GM19452 (cell line): ENCODE data around the gene HEBP2.
"Not testable (repeated sequence)": the region's sequence is repeated elsewhere in the genome, so short reads cannot be mapped to it uniquely, and the experiment has no call there.

Experiments
- ATAC-seq: cut with Tn5 transposase; IDR thresholded peaks from one replicate; pipeline ENCODE4 v1.9.1; 2021; ENCODE audit not compliant: unreplicated experiment

Gene HEBP2, protein sequence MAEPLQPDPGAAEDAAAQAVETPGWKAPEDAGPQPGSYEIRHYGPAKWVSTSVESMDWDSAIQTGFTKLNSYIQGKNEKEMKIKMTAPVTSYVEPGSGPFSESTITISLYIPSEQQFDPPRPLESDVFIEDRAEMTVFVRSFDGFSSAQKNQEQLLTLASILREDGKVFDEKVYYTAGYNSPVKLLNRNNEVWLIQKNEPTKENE

DNA sequence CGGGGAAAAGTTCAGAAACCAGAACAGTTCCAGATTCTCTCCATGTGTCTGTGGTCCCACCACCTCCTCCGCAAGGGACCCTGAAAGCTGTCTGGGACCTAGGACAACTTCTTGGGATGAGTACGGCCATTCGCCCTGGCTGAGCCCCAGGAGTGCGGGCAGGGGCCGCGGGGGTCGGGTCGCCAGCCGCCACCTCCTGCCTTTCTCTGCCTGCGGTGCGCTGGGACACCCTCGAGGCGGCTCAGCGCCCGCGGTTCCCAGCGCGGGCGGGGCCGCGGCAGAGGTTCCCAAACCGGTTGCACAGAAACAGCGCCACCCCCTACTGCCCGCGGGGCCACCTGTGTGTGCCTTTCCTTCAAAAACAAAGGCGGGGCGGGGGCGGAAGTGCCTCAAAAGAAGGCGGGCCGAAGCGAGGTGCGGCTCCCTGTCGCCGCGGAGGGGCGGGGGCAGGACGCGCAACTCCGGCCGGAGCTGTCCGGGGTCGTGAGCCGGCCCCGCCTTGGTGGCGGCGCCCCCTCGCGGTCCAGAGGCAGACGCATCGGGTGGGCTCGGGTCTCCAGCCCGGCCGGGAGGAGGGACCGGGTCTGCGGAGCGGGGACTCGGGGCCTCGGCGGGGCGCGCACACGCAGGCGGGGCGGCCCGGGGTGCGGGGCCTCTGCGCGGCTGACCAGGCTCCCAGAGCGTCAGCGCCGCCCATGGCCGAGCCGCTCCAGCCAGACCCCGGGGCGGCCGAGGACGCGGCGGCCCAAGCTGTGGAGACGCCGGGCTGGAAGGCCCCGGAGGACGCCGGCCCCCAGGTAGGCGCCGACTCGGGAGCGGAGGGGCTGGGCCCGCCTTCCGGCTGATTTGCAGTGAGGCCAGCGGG lies at the start of gene HEBP2:
Gene HEBP2 (plus strand): TSS at position 423 of the 865 bp plus-strand sequence. CDS start 273 bp downstream, at position 696.
- ATAC-seq = peak; percentile 94

- ATAC-seq = no peak
These were observed 46.1 kb upstream of the HEBP2 start for GRCh38 chr6:138357928-138358327.

DNA sequence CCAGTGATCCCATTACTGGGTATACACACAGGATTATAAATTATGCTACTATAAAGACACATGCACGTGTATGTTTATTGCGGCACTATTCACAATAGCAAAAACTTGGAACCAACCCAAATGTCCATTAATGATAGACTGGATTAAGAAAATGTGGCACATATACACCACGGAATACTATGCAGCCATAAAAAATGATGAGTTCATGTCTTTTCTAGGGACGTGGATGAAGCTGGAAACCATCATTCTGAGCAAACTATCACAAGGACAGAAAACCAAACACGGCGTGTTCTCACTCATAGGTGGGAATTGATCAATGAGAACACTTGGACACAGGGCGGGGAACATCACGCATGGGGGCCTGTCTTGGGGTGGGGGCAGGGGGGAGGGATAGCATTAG lies 35.3 kb upstream of the HEBP2 start:
- not testable (repeated sequence) for ATAC-seq

GRCh38 chr6:138370631-138371451 lies 33.2 kb upstream of the HEBP2 start:
- no peak for ATAC-seq

DNA sequence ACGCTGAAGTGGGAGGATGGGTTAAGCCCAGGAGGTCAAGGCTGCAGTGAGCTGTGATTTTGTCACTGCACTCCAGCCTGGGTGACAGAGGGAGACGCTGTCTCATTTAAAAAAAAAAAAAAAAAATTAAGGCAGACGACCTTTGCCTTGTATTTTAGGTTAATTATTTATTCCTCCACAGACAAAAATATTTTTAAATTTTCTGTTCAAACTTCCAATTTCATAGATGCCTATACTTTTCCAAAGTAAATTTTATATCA lies 32.6 kb upstream of the HEBP2 start:
- ATAC-seq = no peak

DNA sequence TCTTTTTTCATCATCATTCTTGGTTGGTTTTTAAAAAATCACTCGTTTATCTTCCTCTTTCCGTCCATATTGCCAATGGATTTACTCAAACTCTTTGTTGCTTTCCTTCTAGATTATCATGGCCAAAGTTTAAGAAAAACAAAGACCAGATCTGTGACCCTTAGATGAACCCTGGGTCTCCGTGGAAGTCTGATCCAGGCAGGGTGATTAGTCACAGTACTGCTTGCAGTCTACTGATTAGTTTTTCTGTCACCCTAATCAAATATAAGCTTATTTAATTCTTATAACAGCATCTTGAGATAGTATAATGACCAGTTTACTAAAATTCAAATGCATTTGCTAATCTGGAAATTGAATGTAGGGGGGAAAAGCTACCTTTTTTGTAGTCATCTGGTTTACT lies 32.3 kb upstream of the HEBP2 start:
- ATAC-seq = no peak

DNA sequence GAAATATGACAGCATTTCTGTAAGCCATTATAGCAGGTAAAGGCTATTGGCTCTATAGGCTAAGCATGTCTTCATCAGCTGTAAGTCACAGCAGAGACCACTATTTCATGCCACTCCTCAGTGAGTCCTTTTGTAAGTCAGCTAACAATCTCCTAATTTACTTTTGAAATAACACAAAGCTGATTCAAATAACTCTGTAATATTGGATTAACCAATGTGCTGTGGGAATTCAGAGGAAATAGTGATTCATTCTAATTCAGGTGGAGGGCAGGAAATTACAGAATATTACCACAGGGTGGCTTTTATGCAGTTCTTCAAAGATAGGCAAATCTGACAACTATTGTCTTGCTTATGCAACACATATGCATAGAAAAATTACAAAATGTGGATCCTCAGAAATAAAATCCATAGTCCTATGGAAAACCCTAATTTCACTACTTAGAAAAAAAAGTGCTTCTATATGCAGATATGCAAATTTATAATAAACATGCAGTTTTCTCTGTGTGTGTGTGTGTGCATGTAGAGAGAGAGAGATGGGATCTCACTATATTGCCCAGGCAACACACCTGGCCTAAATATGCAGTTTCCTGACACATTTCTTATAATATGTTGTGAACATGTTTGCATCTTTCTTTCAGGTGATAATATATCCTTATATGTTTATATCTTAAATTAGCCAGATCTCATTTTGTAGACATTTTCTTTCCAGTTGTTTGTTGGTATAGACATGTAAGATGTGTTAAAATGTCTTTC lies 31.1 kb upstream of the HEBP2 start:
- no peak for ATAC-seq

- ATAC-seq = no peak
These were observed 29.8 kb upstream of the HEBP2 start for GRCh38 chr6:138374230-138374629.

- ATAC-seq = no peak
These were observed 29.2 kb upstream of the HEBP2 start for GRCh38 chr6:138374815-138375214.

DNA sequence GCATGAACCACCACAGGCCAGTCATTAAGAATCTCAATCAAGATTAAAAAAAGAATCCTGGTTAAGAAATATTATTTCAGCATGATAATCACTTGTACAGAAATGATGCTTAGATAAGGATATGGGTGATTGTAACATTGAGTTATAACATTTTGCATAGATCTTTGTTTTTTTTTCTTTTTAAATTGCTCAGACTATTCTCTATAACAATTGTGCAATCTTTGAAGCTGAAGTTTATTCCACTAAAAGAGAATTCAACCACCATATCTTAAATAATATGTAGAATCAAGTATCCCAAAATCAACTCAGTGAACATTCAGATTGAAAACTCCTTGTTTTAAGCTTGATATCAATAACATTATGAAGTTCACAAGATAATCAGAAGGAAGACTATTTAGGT lies 27.0 kb upstream of the HEBP2 start:
- ATAC-seq = no peak

GRCh38 chr6:138377844-138378243 lies 26.2 kb upstream of the HEBP2 start, which contains the start of gene SMIM28:
Gene SMIM28, plus strand, starts transcription at chr6:138377905. Its CDS starts 168 bp downstream, at chr6:138378073.
- no peak for ATAC-seq

- no peak for ATAC-seq
These were observed 25.6 kb upstream of the HEBP2 start for GRCh38 chr6:138378463-138378862.

DNA sequence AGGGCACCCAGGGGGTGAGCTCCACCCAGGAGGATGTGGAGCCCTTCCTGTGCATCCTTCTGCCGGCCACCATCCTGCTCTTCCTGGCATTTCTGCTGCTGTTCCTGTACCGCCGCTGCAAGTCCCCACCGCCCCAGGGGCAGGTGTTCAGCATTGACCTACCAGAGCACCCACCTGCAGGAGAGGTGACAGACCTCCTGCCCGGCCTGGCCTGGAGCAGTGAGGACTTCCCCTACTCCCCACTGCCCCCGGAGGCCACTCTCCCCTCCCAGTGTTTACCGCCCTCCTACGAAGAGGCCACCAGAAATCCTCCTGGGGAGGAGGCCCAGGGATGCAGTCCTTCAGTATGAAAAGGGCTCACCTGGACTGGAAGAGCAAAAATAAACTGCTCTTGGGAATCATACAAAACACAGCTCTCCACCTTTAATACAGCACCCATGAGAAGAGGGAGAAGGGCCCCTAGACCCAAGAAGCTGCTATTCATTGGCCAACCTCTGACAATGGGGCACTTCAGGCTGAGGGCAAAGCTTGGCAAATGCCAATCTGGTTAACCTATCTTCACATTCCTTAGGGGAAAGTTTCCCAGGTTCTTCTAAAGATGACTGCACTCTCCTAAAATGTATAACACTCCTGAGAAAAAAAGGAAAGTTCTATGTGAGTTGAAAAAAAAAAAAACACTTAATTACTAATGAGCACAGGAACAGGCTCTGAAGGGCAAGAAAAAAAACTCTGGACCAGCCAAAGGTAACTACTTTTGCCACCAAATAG lies 21.3 kb upstream of the HEBP2 start:
- ATAC-seq = no peak

DNA sequence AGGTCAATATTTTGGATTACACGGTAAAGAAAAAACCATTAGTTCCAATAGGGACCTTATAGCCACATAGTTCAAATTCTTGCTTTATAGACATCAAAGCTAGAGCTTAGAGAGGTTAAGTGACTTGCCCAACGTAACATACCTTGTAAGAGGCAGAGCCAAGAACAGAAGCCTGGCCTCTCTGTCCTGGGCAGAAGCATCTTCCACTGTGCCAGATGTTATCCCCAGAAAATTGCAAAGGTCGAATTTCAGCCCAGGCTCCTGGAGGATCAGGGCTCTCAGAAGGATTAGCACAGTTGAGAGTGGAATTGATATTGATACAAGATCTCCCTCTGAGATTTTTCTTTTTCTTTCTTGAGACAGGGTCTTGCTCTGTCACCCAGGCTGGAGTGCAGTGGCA lies 20.2 kb upstream of the HEBP2 start:
- no peak for ATAC-seq

DNA sequence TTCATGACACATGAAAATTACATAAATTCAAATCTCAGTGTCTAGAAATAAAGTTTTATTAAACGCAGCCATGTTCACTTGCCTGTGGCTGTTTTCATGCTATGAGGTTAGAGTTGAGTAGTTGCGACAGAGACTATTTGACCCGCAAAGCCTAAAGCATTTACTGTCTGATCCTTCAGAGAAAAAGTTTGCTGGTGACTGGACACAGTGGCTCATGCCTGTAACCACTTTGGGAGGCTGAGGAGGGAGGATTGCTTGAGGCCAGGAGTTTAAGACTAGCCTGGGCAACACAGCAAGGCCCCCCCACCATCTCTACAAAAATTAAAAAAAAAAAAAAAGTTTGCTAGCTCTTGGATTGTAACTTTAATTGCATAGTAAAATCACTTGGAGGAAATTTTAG lies 17.1 kb upstream of the HEBP2 start:
- no peak for ATAC-seq

DNA sequence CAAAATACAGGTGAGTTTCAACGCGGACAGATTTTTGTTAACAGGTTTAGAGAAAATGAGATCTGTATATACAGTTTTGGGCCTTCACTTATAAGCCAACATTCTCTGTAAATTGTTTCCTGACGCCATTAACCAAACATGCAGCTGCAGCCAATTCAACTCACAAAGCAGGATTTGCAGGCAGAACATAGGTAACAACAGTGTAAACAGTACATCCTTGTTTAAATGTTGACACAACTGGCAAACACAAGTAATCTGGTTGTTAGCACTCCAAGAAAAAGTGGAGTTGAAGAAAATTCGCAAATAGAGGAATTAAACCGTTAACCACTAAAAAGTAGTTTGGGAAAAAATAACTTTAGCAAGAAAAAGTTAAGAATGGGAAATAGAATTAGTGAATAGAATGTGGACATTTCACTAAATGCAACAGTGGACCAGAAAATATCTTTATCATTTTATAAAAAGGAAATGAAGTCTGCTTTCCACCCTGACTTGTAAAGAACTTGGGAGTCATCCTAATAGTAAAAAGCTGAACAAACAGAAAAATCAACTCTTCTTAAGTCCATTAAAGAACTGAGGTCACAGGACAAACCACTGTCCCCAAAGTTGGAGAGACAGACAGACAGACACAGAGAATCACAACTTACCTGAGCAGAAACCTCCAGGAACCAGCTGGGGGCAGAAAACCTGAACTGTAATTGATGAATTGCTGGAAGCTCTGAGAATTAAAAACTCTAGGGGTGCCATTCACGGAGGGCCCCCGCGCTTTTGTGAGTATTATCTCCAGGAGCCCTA lies 16.2 kb upstream of the HEBP2 start:
- ATAC-seq = no peak

DNA sequence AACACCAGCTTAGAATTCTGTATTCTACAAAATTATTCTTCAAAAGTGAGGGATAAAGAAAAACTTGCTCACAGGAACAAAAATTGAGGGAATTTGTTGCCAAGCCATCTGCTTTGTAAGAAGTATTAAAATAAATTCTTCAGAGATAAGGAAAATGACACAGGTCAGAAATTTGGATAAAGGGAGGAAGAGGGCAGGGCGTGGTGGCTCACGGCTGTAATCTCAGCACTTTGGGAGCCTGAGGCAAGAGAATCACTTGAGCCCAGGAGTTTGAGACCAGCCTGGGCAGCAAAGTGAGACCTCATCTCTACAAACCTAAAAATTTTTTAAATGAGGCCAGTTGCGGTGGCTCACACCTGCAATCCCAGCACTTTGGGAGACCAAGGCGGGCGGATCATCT lies 14.5 kb upstream of the HEBP2 start:
- ATAC-seq = no peak

DNA sequence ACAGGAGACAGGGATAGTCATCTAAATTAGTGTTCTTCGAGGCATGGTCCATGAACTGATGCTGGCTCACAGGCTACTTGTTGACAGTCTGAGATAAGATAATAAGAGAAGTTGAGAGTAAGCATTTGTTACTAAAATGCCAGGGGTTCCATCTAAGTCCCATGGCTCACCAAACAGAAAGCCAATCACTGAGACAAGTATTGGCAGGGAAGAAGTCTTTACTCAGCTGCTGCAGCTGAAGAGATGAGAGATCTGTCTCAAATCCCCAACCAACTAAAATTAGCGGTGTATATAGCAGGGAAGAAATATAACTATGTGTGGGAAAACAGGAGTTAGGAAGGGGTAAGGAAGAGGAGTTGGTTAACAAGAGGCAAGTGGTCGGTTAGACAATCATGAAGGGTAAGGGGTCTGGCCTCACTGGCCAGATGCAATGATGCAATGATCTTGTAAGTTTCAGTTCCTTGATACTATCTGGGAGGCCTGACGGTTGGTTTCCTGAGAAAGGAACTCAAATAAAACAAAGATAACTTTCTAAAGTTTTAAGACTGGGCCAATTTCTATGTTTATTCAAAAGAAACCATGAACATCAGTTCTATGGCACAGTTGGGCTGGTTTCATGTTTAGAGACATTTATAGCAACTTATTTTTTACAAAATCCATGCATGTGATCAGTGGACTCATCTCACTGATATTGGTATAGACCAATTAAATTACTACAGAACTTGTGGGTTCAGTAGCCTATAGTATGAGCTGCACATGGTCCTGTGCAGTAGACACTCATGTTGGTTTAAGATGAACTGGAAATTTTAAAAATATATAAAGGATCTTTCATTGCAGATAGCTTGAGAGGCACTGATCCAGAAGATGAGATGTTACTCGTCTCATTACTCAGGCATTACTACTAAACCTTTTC lies 9.9 kb upstream of the HEBP2 start:
- ATAC-seq = no peak

- no peak for ATAC-seq
These were observed 7.3 kb upstream of the HEBP2 start for GRCh38 chr6:138396709-138397108.
